HCT116 (cell line): ENCODE results near the gene GLMN. TPM values are rescaled to one million over a fixed set of nuclear protein-coding genes. Genes with fewer than 3 reads are reported as not detected.

Experiments
- ATAC-seq: fragments of 200-7000 bp; cut with Tn5 transposase; 2 replicates; pipeline ENCODE4 v1.9.1; 2020; ENCODE audit warnings: mild to moderate bottlenecking, moderate library complexity
- BruUV-seq: library from RNA; stranded (reverse); fragments of 400-500 nt; replicated peaks from 2 replicates; lab custom pipeline; 2021; lab: Mats Ljungman, UMichigan
- CTCF ChIA-PET: fragments of 300-600 bp; sonication (Branson Sonifier 250); formaldehyde crosslinking; loops from one replicate; lab custom pipeline; 2021; ENCODE audit warnings: antibody characterized with exemption; lab: Charles Lee
- POLR2A ChIA-PET: fragments of 300-600, 350-600 bp; sonication (Branson Sonifier 250); formaldehyde crosslinking; loops from one replicate; lab custom pipeline; 2021; ENCODE audit warnings: antibody characterized with exemption; lab: Charles Lee
- RAD21 ChIA-PET, 2 experiments: fragments of 300-600 bp; sonication (Branson Sonifier 250); formaldehyde crosslinking; loops; one replicate each; lab custom pipeline; 2023; ENCODE audit warnings: low total read pairs in 2 of 2; ENCODE audit not compliant: uncharacterized antibody in 2 of 2, unreplicated experiment in 2 of 2, low non-redundant PET in 1 of 2; lab: Charles Lee
- DNase-seq: peaks from one replicate; pipeline ENCODE4 v3.0.0-alpha.2; 2010; ENCODE audit warnings: low read depth, low spot score
- H2AFZ ChIP-seq: fragments of 200-600 bp; shearing (Covaris generic), sonication (generic); 2 replicates; pipeline ENCODE4 v1.6.1; 2017; ENCODE audit warnings: low read depth, mixed run types, mixed read lengths, antibody characterized with exemption, low read length; ENCODE audit not compliant: poor library complexity, severe bottlenecking
- H3K27ac ChIP-seq: 2 replicates; pipeline ENCODE4 v1.5.1; 2012; ENCODE audit warnings: low read depth, low read length
- H3K27me3 ChIP-seq: fragments of 200-600 bp; sonication (generic); 2 replicates; pipeline ENCODE4 v1.6.1; 2016; ENCODE audit warnings: mixed run types, low read length, mixed read lengths; ENCODE audit not compliant: insufficient read depth
- H3K36me3 ChIP-seq, 2 experiments: fragments of 200-500 bp in 1 of 2; fragments of 200-600 bp in 1 of 2; sonication (Bioruptor generic) in 1 of 2; sonication (generic) in 1 of 2; 2 replicates each; pipeline versions ENCODE4 v1.5.1 to v1.6.1; 2014 to 2016; ENCODE audit warnings: low read length in 2 of 2, inconsistent platforms in 1 of 2, mixed read lengths in 1 of 2, mixed run types in 1 of 2; ENCODE audit not compliant: insufficient read depth in 2 of 2, control insufficient read depth in 1 of 2
- H3K4me1 ChIP-seq, 2 experiments: fragments of 200-600 bp in 1 of 2; sonication (generic) in 1 of 2; 2 replicates each; pipeline versions ENCODE4 v1.5.1 to v1.6.1; 2012 to 2017; ENCODE audit warnings: low read length in 2 of 2, inconsistent platforms in 1 of 2, mild to moderate bottlenecking in 1 of 2, mixed read lengths in 1 of 2, mixed run types in 1 of 2, moderate library complexity in 1 of 2; ENCODE audit not compliant: insufficient read depth in 2 of 2, control insufficient read depth in 1 of 2
- H3K4me2 ChIP-seq: fragments of 200-600 bp; sonication (generic); 2 replicates; pipeline ENCODE4 v1.6.1; 2017; ENCODE audit warnings: mixed run types, low read length, mixed read lengths
- H3K4me3 ChIP-seq, 2 experiments: fragments of 200-600 bp in 1 of 2; sonication (generic) in 1 of 2; replicated peaks in 1 of 2; 2 replicates each; pipeline ENCODE4 v1.5.1; 2011 to 2016; ENCODE audit warnings: low read length in 2 of 2, control low read depth in 1 of 2, low read depth in 1 of 2, mild to moderate bottlenecking in 1 of 2, mixed read lengths in 1 of 2, mixed run types in 1 of 2
- H3K79me2 ChIP-seq: fragments of 200-600 bp; sonication (generic); 2 replicates; pipeline ENCODE4 v1.6.1; 2017; ENCODE audit warnings: mild to moderate bottlenecking, mixed run types, low read length, moderate library complexity, mixed read lengths; ENCODE audit not compliant: insufficient read depth
- H3K9ac ChIP-seq: fragments of 200-600 bp; sonication (generic); 2 replicates; pipeline ENCODE4 v1.6.1; 2016; ENCODE audit warnings: low read length, mixed read lengths
- H3K9me2 ChIP-seq: fragments of 200-600 bp; sonication (generic), shearing (Covaris generic); 2 replicates; pipeline ENCODE4 v1.6.1; 2017; ENCODE audit warnings: mixed run types, mild to moderate bottlenecking, moderate library complexity; ENCODE audit not compliant: insufficient read depth
- H3K9me3 ChIP-seq, 2 experiments: fragments of 200-500 bp in 1 of 2; fragments of 200-600 bp in 1 of 2; sonication (Bioruptor generic) in 1 of 2; sonication (generic) in 1 of 2; 2 replicates each; pipeline ENCODE4 v1.6.1; 2014 to 2017; ENCODE audit warnings: low read length in 2 of 2, mixed read lengths in 2 of 2, inconsistent platforms in 1 of 2, low read depth in 1 of 2, mild to moderate bottlenecking in 1 of 2, mixed run types in 1 of 2, moderate library complexity in 1 of 2; ENCODE audit not compliant: control insufficient read depth in 1 of 2, insufficient read depth in 1 of 2
- H4K20me1 ChIP-seq: fragments of 200-600 bp; sonication (generic), shearing (Covaris generic); 2 replicates; pipeline ENCODE4 v1.6.1; 2017; ENCODE audit warnings: mixed run types, mild to moderate bottlenecking, moderate library complexity; ENCODE audit not compliant: insufficient read depth
- CBX3 ChIP-seq: IDR thresholded peaks from 2 replicates; pipeline ENCODE4 v1.6.1; 2012; ENCODE audit warnings: low read depth
- CEBPB ChIP-seq: IDR thresholded peaks from 2 replicates; pipeline ENCODE4 v1.6.1; 2012; ENCODE audit warnings: low read depth
- EZH2 ChIP-seq: fragments of 200-600 bp; sonication (generic); IDR thresholded peaks from 2 replicates; pipeline ENCODE4 v1.6.1; 2017; ENCODE audit warnings: antibody characterized with exemption, mixed run types
- EZH2phosphoT487 ChIP-seq: fragments of 200-600 bp; IDR thresholded peaks from 2 replicates; pipeline ENCODE4 v1.6.1; 2018; ENCODE audit warnings: antibody characterized with exemption, borderline replicate concordance
- FOSL1 ChIP-seq: IDR thresholded peaks from 2 replicates; pipeline ENCODE4 v1.6.1; 2012; ENCODE audit warnings: low read depth
- JUND ChIP-seq: IDR thresholded peaks from 2 replicates; pipeline ENCODE4 v1.6.1; 2012
- MAX ChIP-seq: IDR thresholded peaks from 2 replicates; pipeline ENCODE4 v1.6.1; 2012
- POLR2A ChIP-seq: IDR thresholded peaks from 2 replicates; pipeline ENCODE4 v1.7.0; 2011; ENCODE audit warnings: borderline replicate concordance; ENCODE audit not compliant: insufficient read depth, insufficient read length; ENCODE audit errors: extremely low read depth
- POLR2AphosphoS5 ChIP-seq: IDR thresholded peaks from 2 replicates; pipeline ENCODE4 v1.6.1; 2011; ENCODE audit warnings: mild to moderate bottlenecking, low read depth, low read length, moderate library complexity
- RAD21 ChIP-seq: IDR thresholded peaks from 2 replicates; pipeline ENCODE4 v1.6.1; 2012; ENCODE audit warnings: low read depth, mild to moderate bottlenecking
- REST ChIP-seq: IDR thresholded peaks from 2 replicates; pipeline ENCODE4 v1.6.1; 2012; ENCODE audit warnings: low read depth
- SIN3A ChIP-seq: IDR thresholded peaks from 2 replicates; pipeline ENCODE4 v1.6.1; 2012; ENCODE audit warnings: low read depth
- SP1 ChIP-seq: IDR thresholded peaks from 2 replicates; pipeline ENCODE4 v1.6.1; 2012; ENCODE audit warnings: low read depth
- SRF ChIP-seq: IDR thresholded peaks from 2 replicates; pipeline ENCODE4 v1.6.1; 2012; ENCODE audit warnings: low read depth
- TCF7L2 ChIP-seq: IDR thresholded peaks from 2 replicates; pipeline ENCODE4 v1.7.0; 2011; ENCODE audit warnings: borderline replicate concordance, inconsistent platforms; ENCODE audit not compliant: insufficient read depth, insufficient read length; ENCODE audit errors: extremely low read depth
- YY1 ChIP-seq: IDR thresholded peaks from 2 replicates; pipeline ENCODE4 v1.6.1; 2011; ENCODE audit warnings: low read length, low read depth, moderate library complexity, mild to moderate bottlenecking; ENCODE audit not compliant: insufficient replicate concordance; ENCODE audit errors: extremely low read depth
- ZBTB33 ChIP-seq: IDR thresholded peaks from 2 replicates; pipeline ENCODE4 v1.6.1; 2011; ENCODE audit warnings: mild to moderate bottlenecking, low read length, moderate library complexity; ENCODE audit not compliant: insufficient replicate concordance; ENCODE audit errors: extremely low read depth
- ZNF274 ChIP-seq: fragments of 200-500 bp; sonication (Bioruptor generic); IDR thresholded peaks from 2 replicates; pipeline ENCODE4 v1.6.1; 2014; ENCODE audit warnings: mild to moderate bottlenecking, low read depth, low read length, inconsistent platforms
- intact Hi-C: fragments of 100-400 bp; cut with micrococcal nuclease; formaldehyde crosslinking; loops from 2 replicates; pipeline ENCODE4 v1.10.0; 2022
- total RNA-seq: library from RNA; stranded (reverse); gene quantifications from one replicate; pipeline ENCODE4 v1.2.1, GENCODE V29; 2021; ENCODE audit not compliant: unreplicated experiment
- TF ChIP-seq, protein P1 (sequence below), 3 experiments: fragments of 200-600 bp in 1 of 3; sonication (generic) in 1 of 3; IDR thresholded peaks in 2 of 3; conservative IDR thresholded peaks in 1 of 3; 2 replicates each; pipeline ENCODE4 v1.5.1; 2012 to 2017; ENCODE audit warnings: low read depth in 2 of 3, low read length in 2 of 3, antibody characterized with exemption in 1 of 3, borderline replicate concordance in 1 of 3, control low read depth in 1 of 3, mild to moderate bottlenecking in 1 of 3, mixed read lengths in 1 of 3, mixed run types in 1 of 3, moderate library complexity in 1 of 3; ENCODE audit not compliant: insufficient read depth in 1 of 3
- TF ChIP-seq, protein P2 (sequence below): IDR thresholded peaks from 2 replicates; pipeline ENCODE4 v1.6.1; 2012

Gene GLMN
- total RNA-seq, 1 experiment from 2014 or later: 10.9 TPM

DNA sequence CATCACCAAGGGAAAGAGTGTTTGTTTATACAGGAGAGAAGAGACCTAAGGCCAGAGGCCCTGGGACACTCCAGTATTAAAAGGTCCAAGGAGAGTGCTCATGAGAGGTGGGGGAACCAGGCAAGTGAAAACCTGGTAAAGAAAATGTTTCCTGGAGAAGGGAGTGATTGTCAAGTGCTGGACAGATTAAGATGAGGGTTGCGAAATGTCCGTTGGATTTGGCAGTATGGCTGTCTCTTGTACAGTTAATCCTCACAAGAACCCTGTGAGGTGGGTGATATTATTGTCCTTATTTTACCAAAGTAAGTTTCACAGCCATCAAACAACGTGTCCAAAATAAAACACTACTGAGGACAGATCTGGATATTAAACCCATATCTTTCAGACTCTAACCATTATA lies 44.3 kb upstream of the GLMN start:
- BruUV-seq: no TSS peak
- ChIA-PET POLR2A (no interaction called here), RAD21 (no interaction called here), CTCF (no interaction called here)
- Histone ChIP-seq H4K20me1 (no peaks in the 10 kb centered on the region), H2AFZ (no peak overlapping the region), H3K79me2 (no peaks in the 10 kb centered on the region), H3K36me3 (peaks cover 0 to 5% of the 10 kb centered on the region in 2 experiments; a peak in 3 of 4 replicates), H3K9me2 (no peaks in the 10 kb centered on the region), H3K4me2 (no peak overlapping the region), H3K9ac (no peak overlapping the region), H3K27ac (no peak overlapping the region), H3K27me3 (no peaks in the 10 kb centered on the region), H3K4me3 (no peak overlapping the region), H3K4me1 (no peaks in the 10 kb centered on the region), H3K9me3 (no peaks in the 10 kb centered on the region)
- TF ChIP-seq ZNF274: no peak
- TF ChIP-seq, protein P1, sequence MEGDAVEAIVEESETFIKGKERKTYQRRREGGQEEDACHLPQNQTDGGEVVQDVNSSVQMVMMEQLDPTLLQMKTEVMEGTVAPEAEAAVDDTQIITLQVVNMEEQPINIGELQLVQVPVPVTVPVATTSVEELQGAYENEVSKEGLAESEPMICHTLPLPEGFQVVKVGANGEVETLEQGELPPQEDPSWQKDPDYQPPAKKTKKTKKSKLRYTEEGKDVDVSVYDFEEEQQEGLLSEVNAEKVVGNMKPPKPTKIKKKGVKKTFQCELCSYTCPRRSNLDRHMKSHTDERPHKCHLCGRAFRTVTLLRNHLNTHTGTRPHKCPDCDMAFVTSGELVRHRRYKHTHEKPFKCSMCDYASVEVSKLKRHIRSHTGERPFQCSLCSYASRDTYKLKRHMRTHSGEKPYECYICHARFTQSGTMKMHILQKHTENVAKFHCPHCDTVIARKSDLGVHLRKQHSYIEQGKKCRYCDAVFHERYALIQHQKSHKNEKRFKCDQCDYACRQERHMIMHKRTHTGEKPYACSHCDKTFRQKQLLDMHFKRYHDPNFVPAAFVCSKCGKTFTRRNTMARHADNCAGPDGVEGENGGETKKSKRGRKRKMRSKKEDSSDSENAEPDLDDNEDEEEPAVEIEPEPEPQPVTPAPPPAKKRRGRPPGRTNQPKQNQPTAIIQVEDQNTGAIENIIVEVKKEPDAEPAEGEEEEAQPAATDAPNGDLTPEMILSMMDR (IDR thresholded peaks at IDR 0.05 in 2 of 3, conservative IDR thresholded peaks at IDR 0.05 in 1 of 3; ENCODE audit: borderline replicate concordance in 1 of 3, insufficient read depth in 1 of 3, low read depth in 2 of 3, low read length in 2 of 3): no peak
- no peak for TF ChIP-seq CEBPB
- TF ChIP-seq MAX: no peak
- no peak for TF ChIP-seq REST
- TF ChIP-seq YY1: no peak
- TF ChIP-seq FOSL1: no peak
- TF ChIP-seq POLR2AphosphoS5: no peak
- no peak for TF ChIP-seq SRF
- TF ChIP-seq, protein P2, sequence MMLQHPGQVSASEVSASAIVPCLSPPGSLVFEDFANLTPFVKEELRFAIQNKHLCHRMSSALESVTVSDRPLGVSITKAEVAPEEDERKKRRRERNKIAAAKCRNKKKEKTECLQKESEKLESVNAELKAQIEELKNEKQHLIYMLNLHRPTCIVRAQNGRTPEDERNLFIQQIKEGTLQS: no peak
- no peak for TF ChIP-seq ZBTB33
- TF ChIP-seq POLR2A: no peak
- TF ChIP-seq EZH2phosphoT487: no peak
- TF ChIP-seq EZH2: no peak
- TF ChIP-seq RAD21: no peak
- TF ChIP-seq CBX3: no peak
- TF ChIP-seq SIN3A: no peak
- no peak for TF ChIP-seq TCF7L2
- TF ChIP-seq SP1: no peak
- no peak for TF ChIP-seq JUND
- ATAC-seq (no peak), DNase-seq (no peak)
- intact Hi-C loops: no loop called here
